NK-92 (cell line): ENCODE data around the gene ALDH7A1.
"Not testable (repeated sequence)": the region's sequence is repeated elsewhere in the genome, so short reads cannot be mapped to it uniquely, and the experiment has no call there.

ENCODE experiments used
- DNase-seq: peaks from one replicate; lab custom pipeline; 2025; ENCODE audit not compliant: unreplicated experiment; lab: John Stamatoyannopoulos, UW

Gene ALDH7A1

DNA sequence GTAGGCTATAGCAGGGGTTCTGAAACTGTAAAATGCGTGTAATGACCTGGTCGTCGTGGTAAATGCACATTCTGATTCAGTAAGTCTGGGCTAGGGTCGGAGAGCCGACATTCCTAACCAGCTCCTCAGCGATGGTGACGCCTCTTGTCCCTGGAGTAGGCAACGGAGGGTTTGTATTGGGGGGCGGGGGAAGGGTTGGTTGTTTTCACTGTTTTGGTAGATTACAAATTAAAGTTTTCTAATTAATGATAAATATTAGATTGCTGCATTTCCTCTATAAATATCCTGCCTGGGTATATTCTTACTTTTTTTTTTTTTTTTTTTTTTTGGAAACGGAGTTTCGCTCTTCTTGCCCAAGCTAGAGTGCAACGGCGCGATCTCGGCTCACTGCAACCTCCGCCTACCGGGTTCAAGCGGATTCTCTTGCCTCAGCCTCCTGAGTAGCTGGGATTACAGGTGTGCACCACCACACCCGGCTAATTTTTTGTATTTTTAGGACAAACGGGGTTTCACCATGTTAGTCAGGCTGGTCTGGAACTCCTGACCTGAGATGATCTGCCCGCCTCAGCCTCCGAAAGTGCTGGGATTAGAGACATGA lies 566 bp upstream of the ALDH7A1 start:
- DNase-seq: no peak

DNA sequence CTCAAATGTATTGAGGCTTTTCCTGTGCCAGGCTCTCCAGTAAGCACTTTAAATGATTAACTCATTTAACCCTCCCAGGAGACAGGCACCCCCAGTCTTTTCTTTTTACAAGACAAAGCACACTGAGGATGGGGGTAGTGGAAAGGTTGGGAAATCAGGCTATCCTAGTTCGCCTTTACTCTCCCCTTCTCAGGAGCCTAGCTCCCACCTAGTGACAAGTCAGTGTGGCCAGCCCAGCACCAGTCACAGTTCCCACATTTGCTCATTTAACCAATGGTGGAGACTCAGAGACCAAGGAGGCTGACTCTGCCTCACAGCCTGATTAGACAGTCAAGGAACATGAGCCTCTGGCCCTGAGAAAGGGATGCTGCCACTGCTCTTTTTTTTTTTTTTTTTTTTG lies 3.5 kb downstream of the ALDH7A1 start:
- DNase-seq: no peak

DNA sequence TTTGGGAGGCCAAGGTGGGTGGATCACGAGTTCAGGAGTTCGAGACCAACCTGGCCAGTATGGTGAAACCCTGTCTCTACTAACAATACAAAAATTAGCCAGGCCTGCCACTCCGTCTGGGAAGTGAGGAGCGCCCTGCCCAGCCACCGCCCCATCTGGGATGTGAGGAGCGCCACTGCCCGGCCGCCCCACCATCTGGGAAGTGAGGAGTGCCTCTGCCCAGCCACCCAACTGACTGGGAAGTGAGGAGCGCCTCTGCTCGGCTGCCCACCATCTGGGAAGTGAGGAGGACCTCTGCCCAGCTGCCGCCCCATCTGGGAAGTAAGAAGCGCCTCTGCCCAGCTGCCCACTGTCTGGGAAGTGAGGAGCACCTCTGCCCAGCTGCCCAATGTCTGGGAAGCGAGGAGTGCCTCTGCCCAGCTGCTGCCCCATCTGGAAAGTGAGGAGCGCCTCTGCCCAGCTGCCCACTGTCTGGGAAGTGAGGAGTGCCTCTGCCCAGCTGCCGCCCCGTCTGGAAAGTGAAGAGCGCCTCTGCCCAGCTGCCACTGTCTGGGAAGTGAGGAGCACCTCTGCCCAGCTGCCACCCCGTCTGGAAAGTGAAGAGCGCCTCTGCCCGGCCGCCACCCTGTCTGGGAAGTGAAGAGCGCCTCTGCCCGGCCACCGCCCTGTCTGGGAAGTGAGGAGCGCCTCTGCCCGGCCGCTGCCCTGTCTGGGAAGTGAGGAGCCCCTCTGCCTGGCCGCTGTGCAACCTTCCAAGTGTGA lies 5.3 kb downstream of the ALDH7A1 start:
- DNase-seq: no peak

DNA sequence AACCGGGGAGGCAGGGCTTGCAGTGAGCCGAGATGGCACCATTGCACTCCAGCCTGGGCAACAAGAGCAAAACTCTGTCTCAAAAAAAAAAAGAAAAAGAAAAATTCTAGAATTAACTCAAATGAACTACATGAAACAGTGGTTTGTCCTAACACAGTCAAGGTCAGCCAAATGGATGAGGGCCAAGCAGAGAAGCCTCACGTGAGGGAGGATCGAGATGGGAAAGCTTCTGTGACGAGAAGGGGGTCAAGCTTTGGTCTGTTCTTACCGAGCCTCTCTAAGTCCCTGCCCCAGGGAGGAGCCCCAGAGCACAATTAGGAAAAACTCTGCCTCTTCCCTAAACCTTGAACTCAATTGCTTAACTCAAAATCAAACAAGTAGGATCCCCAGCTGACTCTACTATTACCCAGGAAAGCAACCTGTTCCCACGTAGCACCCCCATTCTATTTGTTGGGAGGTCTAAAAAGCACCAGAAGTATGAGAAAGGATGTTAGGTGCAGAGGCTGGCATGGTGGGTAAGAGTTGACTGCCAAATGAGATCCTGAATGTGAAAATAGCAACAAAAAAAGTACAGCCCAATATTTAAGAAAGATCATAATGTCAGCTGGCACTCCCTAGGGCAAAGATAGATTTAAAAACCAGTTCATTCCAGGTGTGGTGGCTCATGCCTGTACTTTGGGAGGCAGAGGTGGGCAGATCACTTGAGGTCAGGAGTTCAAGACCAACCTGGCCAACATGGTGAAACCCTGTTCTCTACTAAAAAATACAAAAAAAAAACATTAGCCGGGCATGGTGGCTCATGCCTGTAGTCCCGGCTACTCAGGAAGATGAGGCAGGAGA lies 7.2 kb downstream of the ALDH7A1 start:
- DNase-seq: no peak

DNA sequence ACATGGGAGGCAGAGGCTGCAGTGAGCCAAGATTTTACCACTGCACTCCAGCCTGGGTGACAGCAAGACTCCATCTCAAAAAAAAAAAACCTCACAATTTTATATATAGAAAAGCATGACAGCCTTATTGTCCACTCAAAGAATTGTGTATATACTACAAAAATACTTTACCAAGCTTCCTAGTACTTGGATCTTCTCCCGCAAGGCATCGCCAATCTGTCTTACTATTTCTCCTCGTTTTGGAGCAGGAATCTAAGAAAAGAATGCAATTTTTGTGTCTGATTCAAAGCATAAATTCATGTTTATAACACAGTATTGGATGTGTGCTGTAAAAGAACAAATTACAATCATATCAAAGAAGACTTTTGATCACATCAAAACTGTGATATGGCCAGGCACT lies 11.3 kb downstream of the ALDH7A1 start:
- DNase-seq: no peak

DNA sequence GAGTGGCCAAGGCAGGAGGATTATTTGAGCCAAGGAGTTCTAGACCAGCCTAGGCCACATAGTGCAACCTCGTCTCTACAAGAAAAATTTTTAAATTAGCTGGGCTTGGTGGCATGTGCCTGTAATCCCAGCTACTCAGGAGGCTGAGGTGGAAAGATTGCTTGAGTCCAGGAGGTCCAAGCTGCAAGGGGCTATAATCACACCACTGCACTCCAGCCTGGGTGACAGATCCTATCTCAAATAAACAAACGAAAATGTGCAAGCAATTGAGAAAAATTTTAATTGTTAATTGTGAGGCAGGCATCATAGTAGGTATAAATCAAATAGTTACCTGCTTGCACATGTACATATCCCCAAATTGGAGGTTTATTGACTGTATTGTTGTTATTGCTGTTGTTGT lies 15.3 kb downstream of the ALDH7A1 start:
- DNase-seq: no peak

DNA sequence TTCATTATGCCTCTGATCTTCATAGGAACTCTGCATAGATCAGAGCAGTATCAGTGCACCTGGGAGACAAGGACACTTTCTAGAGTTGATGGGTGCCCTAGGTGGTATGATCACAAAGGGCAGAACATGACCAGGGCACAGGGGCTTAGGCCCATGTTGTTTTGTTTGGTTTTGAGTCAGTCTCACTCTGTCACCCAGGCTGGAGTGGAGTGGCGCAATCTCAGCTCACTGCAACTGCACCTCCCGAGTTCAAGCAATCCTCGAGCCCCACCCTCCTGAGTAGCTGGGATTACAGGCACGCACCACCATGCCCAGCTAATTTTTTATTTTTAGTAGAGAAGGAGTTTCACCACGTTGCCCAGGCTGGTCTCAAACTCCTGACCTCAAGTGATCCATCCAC lies 17.6 kb downstream of the ALDH7A1 start:
- no peak for DNase-seq

DNA sequence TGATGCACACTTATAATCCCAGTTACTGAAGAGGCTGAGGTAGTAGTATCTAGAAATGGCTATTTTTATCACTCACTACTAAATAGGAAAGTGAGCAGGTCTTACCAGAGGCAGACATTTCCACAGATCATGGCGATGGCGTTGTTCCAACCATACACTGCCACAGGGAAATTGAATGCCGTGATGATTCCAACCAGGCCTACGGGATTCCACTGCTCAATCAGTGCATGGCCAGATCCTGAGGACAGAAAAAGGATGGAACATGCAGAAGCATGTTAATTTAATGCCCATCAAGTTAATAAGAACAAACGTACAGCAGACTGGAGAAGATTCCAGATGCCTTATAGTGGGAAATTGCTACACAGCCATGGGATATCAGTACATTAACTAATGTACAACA lies 18.0 kb downstream of the ALDH7A1 start:
- no peak for DNase-seq

DNA sequence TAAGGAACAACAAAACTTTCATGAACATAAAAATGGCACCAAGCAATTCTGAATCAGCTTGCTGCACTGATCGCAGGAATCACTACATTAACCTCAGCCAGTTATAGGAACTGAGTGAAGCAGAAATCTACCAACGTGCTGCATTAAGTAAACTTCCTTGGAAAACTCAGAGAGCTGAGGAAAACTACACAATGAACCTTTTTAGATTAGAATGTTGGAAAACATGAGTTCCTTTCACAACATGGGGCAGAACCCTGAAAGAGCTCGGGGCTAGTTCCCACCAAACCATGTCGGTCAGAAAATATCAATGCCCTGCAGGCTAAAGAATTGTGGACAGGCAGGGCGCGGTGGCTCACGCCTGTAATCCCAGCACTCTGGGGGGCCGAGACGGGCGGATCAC lies 19.4 kb downstream of the ALDH7A1 start:
- no peak for DNase-seq

DNA sequence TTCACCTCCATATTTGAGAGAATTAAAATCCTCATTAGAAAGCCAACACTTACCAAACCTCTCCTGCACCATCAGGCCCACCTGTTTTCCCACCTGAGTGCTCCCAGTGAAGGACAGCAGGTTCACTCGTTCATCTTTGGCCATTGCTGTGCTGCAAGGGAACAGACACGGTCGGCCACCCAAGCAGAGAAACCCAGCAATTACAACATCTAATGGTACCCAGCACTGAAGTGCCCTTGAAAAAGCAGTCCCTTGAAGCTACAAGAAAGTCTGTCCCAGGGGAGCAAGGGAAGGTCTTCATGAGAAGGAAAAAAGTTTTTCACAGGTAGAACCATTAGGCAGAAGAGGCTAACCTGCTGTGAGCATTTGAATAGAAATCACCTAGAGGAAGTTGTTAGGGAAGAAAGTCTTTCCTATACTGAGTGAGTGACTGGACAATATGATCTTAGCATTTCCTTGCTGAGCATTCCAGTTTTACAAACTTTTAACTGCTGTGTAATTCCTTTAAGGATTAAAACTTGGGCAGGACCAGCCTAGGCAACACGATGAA lies 26.7 kb downstream of the ALDH7A1 start:
- no peak for DNase-seq

DNA sequence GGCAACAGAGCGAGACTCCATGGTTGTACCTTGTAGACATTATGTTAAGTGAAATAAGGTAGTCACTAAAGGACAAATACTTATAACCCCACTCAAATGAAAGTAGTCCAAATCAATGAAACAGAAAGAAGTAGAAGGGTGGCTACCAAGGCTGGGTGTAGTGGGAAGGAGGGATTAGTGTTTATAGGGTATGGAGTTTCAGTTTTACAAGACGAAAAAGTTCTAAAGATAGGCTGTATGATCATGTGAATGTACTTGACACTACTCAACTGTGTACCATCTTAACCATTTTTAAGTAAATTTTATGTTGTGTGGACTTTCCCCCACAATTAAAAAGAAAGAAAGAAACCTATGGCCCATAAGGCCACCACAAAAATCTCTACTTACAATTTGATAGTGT lies 32.2 kb downstream of the ALDH7A1 start:
- no peak for DNase-seq

DNA sequence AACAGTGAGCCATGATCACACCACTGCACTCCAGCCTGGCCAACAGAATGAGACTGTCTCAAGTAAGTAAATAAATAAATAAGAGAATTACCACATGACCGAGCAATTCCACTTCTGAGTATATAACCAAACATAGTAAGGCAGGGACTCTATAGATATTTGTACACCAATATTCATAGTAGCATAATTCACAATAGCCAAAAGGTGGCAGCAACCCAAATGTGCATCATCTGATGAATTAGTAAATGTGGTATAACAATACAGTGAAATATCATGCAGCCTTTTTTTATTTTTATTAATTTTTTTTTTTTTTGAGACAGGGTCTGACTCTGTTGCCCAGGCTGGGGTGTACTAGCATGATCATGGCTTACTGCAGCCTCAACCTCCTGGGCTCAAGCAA lies 33.1 kb downstream of the ALDH7A1 start:
- DNase-seq: no peak

DNA sequence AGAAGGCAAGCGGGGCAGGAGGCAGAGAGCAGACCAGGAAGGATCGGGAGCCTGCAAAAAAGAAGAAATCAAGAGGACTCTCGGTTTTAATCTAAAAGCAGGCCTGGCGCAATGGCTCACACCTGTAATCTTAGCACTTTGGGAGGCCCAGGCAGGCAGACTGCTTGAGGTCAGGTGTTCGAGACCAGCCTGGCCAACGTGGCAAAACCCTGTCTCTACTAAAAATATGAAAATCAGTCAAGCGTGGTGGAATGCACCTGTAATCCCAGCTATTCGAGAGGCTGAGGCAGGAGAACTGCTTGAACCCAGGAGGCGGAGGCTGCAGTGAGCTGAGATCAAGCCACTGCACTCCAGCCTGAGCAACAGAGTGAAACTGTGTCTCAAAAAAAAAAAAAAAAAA lies 39.9 kb downstream of the ALDH7A1 start:
- not testable (repeated sequence) for DNase-seq

DNA sequence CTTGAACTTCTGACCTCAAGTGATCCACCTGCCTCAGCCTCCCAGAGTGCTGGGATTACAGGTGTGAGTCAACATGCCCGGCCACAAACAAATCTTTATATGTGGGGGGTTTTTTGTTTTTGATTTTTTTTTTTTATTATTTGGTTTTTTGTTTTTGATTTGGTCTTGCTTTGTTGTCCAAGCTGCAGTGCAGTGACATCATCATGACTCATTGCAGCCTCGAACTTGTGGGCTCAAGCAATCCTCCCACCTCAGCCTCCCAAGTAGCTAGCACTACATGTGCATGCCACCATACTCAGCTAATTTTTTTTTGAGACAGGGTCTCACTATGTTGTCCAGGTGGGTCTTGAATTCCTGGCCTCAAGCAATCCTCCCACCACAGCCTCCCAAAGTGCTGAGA lies 42.4 kb downstream of the ALDH7A1 start:
- DNase-seq: no peak

DNA sequence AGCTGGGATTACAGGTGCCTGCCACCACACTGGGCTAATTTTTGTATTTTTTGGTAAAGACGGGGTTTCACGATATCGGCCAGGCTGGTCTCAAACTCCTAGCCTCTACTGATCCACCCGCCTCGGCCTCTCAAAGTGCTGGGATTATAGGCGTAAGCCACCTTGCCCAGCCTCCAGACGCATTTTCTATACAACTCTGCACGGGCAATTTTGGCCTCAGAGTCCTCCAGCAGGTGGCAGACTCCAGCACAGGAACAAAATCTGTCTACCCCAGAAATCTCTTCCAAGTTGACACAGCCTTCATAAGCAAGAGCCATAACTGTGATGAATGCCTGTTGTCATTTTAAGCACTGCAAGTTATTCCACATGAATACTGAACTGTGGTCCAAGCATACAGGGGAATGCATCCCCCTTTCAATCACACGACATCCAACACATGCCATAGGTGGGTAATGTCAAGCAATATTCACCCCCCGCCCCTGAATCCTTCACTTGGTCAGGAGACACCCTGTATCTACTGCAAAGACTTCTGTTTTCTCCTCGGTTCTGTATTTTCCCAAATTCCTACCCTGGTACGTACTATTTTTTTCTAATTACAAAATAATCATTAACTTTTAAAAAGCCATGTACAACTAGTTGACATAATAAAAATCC lies 50.8 kb downstream of the ALDH7A1 start:
- DNase-seq: no peak

DNA sequence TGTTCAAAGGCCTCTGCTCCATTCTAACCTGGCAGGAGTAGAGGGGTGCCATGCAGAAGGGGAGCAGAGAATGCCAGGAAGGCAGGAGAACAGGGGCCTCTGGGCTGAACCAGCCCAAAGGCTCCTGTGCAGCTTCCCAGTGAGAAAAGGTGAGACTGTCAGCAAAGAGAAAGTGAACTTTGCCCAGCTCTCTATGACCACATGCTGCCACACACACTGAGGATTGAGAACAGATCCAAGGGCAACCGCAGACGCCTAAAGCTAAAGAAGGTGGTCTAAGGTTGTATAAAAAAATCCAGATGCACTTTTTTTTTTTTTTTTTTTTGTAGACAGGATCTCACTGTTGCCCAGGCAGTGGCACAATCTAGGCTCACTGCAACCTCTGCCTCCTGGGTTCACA lies 51.4 kb downstream of the ALDH7A1 start:
- DNase-seq: no peak

DNA sequence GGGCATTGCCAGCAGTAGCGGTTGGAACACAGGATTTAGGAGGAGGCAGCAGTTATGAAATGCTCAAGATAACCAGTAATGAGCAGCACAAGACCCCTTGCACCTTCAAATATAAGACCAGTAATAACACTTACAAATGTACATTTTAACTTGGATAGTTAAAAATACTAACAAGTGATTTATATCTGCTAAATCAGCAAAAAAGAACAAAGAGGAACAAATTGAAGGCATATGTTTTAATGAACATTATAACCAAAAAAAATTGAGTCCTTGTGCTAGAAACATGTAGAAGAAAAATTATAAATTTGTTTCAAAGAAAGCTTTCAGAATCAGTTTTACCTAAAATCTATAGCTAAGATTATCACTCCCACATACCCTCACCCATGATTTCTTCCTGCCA lies 52.0 kb downstream of the ALDH7A1 start:
- no peak for DNase-seq

DNA sequence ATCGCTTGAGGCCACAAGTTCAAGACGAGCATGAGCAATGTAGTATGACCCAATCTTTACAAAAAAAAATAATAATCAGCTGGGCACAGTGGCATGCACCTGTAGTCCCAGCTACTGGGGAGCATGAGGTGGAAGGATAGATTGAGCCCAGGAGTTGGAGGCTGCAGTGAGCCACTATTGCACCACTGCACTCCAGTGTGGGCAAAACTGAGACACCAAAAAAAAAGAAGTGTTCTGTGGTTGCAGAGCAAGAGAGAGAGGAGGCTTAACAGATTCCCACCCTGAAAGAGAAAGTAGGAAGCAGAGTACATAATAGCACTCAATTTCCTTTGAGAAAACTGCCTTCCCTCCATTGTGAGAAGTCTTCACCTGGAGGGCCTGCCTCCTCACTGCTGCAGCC lies 52.6 kb downstream of the ALDH7A1 start:
- DNase-seq: no peak

DNA sequence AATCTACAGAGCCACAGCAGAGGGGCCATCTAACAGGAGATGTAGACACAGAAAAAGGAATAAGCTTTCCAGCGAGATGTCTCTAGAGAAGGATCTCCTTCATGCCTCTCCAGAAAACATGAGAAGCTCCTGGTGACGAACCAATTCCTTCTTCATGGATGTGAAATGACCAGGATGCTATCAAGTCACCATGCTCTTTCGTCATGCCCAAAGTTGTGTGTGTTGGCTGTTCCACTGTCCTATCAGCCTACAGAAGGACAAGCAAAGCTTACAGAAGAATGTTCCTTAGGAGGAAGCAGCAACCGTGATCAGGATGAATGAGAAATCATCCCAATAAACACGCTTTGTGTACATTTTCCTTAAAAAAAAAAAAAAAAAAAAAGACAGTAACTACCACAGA lies 54.4 kb downstream of the ALDH7A1 start:
- no peak for DNase-seq

DNA sequence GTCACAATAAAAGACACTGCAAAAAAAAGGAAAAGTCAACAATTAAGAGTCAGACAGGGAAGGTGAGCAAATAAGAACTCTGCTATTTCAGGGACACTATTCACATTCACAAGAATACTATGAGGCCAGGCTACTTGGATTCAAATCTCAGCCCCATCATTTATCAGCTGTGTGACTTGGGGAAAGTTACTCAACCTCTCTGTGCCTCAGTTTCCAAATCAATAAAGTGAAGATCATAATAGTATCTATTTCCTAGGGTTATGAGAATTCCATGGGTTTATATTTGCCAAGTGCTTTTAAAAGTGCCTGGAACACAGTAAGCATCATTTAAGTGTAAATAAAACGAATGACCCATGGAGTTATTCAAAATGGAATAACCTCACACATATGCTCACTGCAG lies 56.4 kb downstream of the ALDH7A1 start:
- no peak for DNase-seq

DNA sequence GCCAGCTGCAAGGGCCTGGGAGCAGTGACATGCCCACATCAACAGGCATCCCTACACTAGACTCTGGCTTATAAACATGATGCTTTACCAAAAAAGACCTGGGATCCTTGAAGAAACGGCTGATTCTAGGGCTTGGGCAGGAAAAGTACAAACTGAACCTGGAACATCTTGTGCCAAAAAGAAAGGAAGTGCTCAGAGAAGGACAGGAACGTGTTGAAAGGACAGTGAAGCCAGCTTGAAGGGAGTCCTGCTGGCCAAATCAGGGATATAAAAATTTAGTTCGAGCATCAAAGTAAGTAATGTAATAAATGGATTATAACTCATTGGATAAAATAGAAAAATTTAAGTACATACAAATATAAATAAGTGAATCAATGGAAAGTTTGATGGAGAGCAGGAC lies 58.1 kb downstream of the ALDH7A1 start:
- DNase-seq: no peak
